GM21576 (cell line): ENCODE results near the gene KRT81.
A peak's percentile ranks its signal among the peaks of the same experiment; 100 is the strongest.
"Not testable (repeated sequence)": the region's sequence is repeated elsewhere in the genome, so short reads cannot be mapped to it uniquely, and the experiment has no call there.

Experiments
- ATAC-seq: cut with Tn5 transposase; IDR thresholded peaks from one replicate; pipeline ENCODE4 v1.9.1; 2021; ENCODE audit warnings: mild to moderate bottlenecking, moderate library complexity; ENCODE audit not compliant: unreplicated experiment

KRT81 gene

DNA sequence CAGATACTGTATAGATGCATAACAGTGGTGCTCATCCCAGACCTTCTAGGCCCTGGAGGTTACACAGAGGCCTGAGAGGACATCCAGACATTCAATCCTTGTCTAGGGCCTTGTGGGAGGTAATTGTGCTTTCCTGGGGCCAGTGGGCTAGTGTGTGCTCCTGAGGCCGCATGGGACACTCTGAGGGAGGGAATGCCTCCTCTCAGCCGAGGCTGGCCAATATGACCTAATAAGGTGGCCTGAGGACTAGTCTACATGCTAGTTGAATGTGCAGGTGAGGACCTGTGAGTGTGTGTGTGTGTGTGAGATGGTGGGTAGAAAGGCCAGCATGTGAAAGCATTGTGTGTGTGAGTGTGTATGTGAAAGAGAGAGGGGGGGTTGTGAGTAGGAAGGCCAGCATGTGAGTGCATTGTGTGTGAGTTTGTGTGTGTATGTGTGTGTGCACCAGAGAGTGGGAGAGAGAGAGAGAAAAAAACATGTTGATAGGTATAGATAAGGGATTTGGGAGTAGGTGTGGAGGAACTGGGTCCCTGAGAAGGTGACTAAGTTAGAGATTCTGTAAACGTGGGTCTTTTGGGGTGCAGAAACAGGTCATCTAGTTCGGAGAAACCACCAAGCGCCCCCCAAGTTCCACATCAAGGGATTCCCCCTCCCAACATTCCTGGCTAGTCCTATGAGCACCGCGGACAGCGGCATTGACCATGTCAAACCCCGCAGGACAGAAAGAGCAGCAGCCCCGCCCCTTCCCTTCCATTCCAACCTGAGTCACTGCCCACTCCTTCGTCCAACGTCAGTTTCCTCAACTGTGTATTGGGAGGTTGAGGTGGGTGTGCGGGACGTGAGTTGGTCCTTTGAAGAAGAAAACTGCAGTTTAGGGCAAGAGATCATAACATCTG, 9.7 kb upstream of the KRT81 start:
- no peak for ATAC-seq

DNA sequence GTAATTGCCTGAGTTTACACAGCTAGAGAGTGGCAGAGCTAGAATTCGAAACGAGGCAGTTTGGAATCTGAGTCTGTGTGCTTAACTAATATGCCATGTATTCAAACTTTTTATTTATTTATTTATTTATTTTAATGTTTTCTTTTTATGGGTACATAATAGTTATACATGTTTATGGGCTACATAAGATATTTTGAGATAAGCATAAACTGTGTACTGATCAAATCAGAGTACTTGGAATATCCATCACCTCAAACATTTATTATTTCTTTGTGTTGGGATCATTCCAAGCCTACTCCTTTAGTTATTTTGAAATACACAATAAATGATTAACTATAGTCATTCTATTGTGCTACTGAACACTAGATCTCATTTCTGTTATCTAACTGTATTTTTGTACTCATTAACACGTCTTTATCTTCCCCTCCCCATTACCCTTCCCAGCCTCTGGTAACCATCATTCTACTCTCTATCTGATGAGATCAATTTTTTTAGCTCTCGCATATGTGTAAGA, 7.4 kb upstream of the KRT81 start:
- ATAC-seq: no peak

DNA sequence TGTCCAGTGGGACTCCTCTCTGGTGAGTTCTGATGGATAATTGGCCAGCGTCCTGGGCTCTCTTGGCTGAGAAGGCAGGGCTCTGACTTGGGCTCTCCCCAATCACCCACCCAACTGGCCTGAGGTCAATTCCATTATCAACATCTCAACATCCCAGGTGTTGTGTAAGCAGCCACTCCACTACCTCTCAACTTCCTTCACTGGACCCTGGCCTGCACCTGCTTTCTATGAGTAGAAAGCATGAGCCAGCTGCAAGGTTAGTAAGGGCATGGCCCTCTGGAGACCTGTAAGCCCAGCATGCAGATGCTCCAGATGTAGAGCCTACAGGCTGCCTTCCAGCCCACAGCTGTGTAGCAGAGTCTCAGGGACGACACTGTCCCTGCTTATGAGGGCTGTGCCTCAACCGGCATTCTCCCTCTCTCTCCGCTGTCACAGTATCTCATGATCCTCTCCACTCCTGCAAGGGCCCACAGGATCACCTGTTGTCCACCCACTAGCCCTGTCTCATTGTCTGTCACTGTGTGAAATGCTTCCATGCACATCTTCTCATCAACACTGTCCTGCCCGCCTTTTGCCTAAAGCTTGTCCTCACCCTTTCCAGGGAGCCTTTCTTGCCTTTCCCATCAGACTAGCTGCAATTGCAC, 5.4 kb upstream of the KRT81 start:
- ATAC-seq: no peak

DNA sequence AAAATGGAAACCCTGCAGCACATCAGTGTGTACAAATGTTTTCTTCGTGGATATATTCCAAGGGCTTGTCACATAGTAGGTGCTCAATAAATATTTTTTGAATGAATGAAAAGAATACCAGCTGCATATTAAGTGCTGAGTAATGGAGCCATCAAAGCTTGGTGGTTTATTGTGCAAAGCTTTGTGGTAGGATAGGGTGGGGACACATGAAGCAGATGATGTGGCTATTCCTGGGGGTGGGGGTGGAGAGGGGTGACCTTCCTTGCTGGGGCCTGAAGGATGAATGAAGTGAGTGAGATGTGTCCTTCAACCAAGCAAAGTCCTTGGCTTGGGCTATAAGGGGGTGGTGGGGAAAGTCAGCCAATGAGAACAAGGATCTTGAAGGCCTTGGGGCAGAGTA, 4.3 kb upstream of the KRT81 start:
- no peak for ATAC-seq

DNA sequence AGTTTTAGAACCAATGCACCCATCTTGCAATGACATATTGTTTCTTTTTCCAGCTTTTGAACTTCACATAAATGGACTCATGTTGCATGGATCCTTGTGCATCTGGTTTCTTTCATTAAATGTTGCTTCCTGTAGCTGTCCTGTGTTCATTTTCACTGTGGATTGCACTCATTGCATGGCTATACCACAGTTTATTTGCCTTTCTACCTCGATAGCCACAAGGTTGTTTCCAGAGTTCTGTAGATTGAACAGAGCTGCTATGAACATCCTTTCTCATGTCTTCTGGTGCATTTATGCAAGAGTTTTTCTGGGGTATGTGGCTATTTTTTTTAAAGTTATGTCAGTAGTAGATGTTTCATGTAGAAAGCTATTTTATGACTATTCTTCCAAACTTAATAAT, 3.5 kb upstream of the KRT81 start:
- ATAC-seq: no peak

DNA sequence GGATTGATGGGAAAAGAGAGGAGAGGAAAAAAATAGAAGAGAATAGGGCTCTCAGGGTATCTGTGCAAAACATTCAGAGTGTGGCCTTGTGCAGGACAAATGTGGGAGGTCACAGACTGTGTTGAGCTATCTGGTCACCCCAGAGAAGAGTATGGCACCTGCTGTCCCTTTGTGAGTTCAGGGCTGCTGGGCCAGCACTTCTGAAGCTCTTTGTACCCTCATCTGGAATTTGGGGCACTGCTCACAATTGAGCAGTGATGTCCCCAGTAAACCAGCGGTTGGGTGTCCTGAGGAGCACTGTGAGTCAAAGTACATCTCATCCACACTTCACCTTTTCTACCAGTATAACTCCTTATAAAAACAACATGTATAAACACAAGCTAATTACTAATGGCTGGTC, 2.6 kb upstream of the KRT81 start:
- no peak for ATAC-seq

DNA sequence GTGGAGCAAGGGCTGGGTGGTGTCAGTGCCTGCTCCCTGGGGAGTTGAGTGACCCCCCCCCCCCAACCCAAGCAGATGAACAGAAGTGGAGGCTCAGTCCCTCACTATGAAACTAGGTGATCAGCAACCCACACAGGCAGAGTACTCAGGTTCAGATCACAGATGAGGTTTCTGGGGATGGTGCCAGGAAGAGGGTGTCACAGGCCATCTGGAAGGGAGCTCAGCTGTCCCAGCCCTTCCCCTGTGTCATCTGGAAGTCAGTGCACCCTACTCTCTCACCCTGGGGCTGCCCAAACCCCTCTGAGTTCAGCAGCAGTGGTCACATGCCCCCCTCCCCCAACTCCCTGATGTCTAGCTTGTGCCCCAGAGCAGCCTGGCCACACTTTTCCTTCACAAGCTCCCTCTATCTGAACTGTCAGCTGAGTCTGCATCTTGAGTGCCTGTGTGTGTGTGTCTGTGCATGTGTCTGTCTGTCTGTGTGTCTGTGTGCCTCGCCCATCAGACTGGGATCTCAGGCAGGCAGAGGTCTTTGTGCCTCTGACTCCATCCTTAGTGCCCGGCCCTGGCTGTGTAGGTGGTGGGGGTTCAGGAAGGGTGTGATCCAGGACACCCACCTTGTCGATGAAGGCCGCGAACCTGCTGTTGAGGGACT, 725 bp downstream of the KRT81 start:
- ATAC-seq: not testable (repeated sequence)

DNA sequence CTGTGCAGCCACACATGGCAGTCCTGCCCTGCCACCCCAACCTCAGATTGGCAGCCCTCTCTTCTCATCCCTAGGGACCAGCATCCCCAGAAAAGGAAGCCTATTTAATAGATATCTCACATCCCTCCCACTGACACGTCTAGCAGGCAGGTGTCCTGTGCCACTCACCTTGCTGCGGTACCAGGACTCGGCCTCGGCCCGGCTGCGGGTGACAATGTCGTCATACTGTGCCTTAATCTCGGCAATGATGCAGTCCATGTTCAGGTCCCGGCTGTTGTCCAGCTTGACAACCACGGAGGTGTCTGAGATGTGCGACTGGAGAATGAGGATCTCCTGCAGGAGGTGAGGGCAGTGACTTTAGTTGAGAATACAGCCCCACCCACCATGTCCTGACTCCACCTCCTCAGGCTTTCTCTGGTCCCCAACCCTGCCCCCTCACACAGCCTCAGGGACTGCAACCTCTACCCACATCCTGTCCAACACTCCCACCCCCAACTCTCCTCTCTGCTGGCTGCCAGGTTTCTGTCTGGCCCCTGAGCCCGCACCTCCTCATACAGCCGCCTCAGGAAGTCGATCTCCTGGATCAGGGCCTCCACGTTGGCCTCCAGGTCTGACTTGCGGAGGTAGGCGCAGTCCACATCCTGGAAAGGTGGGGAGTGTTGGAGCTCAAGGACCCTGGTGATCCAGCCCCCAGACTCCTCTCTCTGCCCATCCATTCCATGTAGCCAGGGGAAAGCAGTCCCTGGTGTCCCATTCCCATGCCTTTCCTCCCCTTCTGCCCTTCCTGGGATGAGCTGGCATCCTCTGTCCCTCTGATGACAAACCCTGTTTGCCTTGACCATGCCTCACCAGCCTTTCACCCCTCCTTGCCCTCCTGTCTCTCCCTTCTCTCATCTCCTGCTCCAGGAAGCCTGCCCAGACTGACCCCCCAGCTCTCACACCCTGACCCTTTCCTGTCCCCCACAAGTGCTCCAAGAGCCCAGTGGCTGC, 3.2 kb downstream of the KRT81 start:
- ATAC-seq: peak; percentile 86

DNA sequence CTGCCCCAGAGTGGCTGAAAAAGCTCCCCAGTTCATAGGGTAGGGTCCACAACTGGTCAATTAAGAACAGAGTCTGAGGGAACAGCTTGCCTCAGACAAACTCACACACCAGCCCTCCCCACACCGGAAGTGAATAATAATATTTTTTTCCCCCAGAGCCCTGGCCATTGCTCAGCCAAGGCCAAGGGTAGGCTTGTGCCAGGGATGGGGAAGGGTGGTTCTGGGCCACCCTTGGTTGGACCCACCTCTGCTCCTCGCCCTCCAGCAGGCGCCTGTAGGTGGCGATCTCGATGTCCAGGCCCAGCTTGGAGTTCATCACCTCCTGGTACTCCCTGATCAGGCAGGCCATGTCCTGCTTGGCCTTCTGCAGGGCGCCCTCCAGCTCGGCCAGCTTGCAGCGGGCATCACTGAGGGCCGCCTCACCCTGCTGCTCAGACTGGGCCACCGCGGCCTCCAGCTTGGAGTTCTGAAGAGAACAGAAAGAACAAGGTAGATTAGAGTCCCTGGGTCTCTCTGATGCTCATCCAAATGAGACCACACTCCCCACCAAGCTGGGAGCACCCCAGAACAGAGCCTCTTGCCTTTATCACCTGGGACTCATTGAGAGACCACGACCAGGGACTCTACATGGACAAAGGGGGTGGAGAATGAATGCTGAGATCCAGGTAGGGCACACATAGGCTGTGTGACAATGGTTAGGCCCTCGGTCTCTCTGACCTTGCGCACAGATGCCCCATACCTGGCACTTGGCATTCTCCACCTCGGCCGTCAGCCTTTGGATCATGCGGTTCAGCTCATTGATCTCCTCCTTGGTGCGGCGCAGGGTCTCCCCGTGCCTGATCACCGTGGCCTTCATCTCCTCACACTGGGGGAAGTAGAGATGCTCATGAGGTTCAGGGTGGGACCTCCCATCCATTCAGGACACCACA, 4.2 kb downstream of the KRT81 start:
- ATAC-seq: not testable (repeated sequence)

DNA sequence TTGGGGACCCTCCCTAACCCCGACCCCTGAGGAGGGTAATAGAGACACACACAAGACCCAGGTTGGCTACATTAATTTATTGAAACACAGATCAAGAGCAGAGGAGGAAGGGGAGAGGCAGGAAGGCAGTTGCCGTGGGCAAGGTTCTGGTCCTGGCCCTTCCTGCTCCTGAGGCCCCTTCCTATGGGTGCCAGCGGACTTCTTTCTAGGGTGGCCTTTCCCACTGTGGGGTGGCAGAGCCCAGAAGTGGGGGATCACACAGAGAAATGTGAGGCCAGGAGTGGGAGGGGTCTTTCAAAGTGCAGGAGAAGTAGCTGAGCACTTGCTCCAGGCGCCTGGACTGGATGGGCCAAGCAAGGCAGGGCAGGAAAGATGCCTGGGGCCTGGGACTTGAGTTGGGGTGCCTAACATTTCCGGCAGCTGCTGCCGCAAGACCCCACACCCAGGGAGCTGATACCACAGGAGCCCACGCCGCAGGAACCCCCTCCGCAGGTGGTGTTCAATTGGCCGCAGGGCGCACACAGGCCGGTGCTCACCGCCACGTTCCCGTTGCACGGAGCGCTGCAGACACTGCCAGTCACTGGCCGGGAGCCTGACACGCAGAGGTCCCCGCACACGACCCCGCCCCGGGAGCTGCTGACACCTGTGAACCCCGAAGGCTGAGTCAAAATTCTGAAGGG, 5.3 kb downstream of the KRT81 start:
- ATAC-seq: no peak

DNA sequence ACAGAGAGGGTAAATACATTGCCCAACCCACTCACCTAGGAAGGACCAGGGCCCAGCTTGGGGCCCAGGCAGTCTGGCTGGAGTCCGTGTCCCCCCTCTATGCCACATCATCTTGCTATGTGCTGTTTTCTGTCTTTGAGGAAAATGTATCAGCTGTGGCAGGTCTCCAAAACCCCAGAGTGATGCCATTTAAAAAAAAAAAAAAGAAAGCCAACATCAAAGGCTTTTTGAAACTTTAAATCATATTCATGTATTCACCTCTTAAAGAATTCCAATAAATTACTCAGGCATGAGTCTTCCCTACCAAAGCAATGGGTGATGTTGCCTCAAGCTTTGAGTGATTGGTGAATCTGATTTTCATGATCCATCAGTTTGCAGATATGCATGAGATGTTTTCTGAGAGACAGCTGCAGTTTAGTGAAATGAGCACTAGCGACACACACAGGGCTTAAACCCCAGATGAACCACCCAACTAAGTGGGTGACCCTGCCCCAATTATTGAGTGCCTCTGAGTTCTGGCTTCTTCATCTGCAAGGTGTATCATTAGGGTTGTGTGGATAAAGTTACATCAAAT, 6.1 kb downstream of the KRT81 start:
- no peak for ATAC-seq

DNA sequence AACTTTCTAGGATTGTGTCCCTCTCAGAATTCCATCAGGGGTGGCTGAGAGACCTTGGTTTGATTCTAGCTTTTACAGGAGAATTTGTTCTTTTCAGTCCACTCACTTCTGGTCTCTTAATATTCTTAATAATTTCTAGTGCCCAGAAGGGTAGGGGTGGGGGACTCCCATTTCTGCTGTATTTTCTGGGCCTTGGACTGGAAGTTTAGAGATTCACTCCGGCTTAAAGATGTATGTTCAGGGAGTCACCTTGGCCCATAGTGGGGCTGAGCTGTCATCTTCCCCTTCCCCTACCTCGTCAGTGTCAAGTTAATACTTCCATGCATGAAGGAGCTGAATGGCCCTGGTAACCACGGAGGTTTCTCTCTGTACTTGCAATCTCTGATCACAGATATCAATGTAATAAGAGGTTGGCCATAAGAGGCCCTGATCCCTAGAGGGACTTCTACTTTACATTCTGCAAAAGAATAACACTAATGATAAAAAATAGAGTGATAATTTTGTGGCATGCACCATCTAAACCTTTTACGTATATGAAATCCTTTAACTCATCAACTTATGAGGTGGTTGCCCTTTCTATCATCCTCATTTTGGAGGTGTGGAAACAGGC, 6.7 kb downstream of the KRT81 start:
- no peak for ATAC-seq

DNA sequence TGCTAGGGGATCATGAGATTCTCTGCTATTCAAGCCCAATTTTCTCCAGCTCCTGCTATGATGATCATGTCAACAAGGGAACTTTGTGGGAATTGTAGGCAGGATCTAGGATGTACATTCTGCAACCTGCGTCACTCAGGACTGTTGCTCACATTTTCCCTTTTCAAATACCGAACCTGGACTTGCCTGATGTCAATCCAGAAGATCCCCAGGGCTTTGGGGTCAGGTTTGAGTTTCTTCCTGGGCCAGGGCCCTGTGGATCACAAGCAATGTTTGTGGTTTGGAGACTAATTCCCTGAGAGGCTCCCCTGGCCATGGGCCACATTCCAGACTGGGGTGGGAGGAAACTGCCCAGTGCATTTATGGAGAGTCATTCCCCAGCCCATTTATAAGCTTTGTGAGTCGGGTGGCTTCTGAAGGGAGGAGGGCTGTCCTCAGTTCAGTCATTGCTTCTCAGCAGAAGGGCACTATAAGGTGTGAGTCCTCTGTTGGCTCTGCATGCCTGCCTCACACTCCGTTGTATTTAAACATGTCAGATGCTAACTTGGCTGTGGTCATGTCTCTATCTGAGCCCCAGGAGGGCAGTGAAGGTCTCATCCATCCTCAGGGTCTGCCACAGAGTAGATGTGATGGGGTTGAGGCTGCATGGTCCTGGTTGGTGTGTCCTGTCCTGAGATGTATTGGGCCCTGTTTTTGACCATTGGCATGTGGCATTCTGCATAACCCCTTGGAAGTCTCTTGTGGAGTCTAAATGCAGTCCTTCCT, 10.4 kb downstream of the KRT81 start:
- ATAC-seq: no peak

DNA sequence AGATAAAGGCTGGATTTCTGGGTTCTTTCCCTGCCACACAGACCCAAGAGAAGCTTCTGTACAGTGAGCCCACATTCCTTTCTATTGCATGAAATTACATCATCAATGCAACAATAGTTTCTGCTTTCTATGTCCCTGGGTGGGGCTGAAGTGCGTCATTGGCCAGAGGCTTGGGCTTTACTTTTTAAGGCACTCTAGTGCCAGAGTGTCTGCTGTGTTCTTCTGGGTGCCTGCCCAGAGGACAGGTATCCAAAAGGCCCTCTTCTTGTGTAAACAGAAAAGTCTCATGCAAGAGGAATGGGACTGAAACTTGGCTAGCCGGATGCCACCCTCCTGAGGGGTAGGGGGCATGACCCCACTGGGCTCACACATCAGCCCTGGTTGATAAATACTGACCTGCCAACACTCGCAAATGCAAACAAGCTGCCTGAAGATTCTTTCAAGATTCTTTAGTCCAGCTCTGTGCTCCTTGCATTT, 11.0 kb downstream of the KRT81 start:
- no peak for ATAC-seq

DNA sequence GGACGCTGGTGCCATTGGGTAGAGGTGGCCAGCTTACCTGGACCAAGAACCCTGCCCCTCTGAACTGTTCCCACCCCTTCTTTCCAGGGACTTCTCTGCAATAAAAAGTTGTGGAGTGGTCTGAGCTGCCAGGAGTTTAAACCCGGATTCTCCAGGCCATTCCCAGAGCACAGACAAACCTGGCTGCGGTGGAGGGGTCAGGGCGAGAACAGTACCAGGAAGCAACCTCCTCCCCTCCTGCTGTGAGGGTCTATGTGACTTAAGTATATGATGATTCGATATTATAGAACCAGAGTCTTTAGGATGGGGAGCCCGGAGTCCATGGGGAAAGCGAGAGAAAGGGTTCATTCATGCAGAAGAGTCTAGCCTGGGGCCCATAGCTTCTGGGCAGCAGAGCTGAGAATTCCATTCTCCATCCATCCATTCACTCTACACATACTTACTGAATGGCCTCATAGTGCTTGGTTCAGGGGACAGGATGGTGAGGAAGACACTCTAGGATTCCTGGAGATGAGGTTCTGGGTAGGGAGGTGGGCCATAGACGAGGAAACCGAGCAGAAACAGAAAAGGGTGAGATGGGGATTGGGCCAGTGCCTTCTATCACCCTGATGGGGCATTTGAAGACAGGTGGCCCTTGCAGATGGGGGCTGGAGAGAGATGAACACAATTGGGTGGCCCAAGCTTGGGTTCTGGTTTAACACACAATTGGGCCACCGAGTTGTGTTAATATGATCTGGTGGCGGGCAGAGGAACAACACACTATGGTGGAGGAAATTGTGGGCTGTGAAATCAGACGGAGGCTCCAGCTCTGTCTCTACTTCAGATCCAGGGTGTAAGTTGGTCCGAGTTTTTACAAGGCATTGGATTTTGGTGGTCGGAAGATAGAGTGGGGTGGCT, 11.7 kb downstream of the KRT81 start:
- ATAC-seq: no peak
